GM20000 (cell line): ENCODE measurements around the gene PKN3.

Experiments
- DNase-seq: peaks from one replicate; pipeline ENCODE4 v3.0.0; 2012; ENCODE audit warnings: low spot score
- CTCF ChIP-seq: IDR thresholded peaks from 2 replicates; pipeline ENCODE4 v1.5.1; 2012; ENCODE audit warnings: mild to moderate bottlenecking, control low read depth; ENCODE audit errors: extremely low read depth, missing control alignments

The PKN3 gene

DNA sequence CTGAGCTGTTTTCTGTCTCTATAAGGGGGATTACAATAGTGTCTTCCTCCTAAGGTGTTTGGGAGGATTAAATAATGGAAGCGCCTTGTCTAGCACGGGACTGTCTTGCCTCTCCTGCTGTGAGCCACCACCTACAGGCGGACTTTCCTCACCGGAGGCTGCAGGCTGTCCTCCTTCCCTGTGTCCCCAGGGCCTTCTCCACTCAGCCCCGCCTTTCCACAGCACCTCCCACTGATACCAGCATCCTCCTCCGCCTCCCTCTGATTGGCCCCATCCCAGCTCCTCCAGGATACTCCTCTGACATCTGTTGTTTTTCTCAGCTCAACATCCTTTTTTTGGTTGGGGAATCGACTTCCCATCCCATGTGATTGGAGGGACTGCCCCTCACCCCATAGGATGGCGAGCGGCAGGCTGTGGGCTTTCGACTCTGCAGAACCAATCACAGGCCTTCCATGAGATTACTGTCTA is 22.5 kb downstream of the PKN3 start:
- peak; percentile 80 for DNase-seq
- TF ChIP-seq CTCF: no peak

DNA sequence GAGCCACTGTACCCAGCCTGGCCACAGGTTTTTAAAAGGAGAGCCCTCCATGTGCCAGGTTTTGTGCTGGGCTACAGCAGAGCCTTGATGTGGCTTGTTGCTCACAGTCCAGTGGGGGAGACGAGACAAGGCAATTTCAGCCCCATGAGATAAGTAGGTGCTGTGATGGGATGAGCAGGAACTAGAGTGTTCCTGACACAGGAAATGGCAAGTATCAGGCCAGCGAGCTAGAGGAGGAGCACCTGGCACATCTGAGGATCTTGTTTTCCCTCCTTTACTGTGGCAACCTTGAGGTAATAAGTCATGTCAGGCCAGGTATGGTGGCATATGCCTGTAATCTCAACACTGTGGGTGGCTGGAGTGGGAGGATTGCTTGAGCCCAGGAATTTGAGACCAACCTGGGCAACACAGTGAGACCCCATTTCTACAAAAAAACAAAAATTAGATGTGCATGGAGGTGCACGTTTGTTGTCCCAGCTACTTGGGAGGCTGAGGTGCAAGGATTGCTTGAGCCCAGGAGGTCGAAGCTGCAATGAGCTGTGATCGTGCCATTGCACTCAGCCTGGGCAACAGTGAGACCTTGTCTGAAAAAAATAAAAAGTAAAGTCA is 25.4 kb downstream of the PKN3 start:
- TF ChIP-seq CTCF: no peak
- DNase-seq: no peak

GRCh38 chr9:128728298-128728697 is 26.0 kb downstream of the PKN3 start:
- DNase-seq: no peak
- no peak for TF ChIP-seq CTCF

DNA sequence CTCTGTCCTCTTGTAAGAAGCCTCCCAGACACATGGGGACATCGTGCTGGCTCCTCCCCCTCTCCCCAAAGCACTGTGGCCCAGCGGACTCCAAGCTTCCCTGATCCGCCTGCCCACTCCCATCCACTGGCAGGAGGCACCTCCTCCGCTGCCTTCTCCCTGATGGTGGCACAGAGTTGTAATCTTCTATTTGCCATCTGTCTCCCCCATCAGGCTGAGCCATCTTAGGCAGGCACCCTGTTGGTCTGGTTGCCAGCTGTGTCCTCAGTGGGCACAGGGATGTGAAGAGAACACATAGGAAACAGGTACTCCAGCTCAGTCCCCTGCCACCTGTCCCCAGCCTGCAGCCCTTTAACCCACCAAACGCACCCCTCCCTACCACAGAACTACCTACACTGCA is 27.0 kb downstream of the PKN3 start:
- no peak for TF ChIP-seq CTCF
- DNase-seq: no peak

DNA sequence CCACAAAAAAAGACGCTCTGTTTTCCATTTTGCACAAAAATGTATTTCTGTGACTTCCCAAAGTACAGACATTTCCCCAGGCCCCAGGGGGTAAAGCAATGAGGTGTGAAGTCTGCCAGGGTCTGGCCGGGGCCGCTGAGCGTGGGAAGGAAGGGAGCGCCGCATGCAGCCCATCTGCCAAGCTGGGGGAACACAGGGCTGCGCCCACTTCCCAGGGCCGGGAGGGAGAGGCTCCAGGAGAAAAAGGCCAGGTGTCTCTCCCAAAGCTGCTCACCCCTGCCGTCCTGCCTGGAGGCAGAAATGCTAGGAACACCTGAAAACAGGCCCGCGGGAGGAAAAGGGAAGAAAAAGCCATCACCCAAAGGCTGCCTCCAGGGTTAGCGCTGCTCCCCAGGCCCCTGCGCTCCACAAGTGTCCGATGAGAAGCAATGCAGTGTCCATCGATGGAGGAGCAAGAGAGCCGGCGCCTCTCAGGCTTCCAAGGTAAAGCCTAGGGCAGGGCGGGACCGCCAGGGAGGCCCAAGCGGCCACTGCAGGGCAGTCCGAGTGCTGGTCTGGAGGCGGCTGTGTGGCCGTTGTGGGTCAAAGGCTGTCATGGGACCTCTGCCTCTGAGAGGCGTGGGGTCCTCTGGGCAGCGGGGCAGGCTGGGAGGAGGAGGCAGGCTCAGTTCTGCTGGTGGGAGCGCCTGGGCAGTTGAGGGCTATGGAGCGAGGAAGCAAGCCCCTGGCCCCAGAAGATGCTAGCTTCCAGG is 27.6 kb downstream of the PKN3 start:
- no peak for DNase-seq
- no peak for TF ChIP-seq CTCF

DNA sequence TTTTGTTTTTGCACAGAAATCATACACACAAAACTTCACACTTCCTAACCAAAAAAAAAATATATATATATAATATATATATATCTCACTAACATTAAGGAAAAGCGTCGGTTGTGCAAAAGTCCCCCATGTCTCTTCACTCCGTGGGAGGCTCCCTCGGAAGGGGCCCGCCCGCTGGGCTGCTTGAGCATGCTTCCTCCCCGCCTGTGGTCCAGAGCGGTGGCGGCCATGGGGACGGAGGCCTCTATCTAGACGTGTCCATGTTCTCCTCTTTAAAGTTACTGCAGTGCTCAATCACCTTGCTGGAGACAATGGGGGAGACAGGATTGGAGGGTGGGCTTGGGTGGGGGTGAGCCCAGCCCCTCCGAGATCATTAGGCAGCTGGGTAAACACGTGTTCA is 28.8 kb downstream of the PKN3 start:
- no peak for DNase-seq

More for the DNA sequence above, 28.8 kb downstream of the PKN3 start:
- TF ChIP-seq CTCF: no peak
